Kidney (tissue), 14 donors: ENCODE results near the gene TLNRD1. TPM values are rescaled to one million over a fixed set of nuclear protein-coding genes. Genes with fewer than 3 reads are reported as not detected.

Experiments used
- DNase-seq, 5 donors: peaks; one replicate each; pipeline ENCODE4 v3.0.0-alpha.2; 2013 to 2020
- FAIRE-seq: peaks from 2 replicates; lab custom pipeline; 2012; peaks lifted over from hg19 to GRCh38; lab: Jason Lieb, UNC
- H3K27ac ChIP-seq, 2 donors: one replicate each; pipeline ENCODE4 v1.7.0; 2013; ENCODE audit warnings: low read depth in 2 of 2, low read length in 2 of 2, inconsistent platforms in 1 of 2
- H3K27me3 ChIP-seq: one replicate; pipeline ENCODE4 v1.7.1; 2013; ENCODE audit warnings: low read length, inconsistent platforms; ENCODE audit not compliant: control insufficient read depth, insufficient read depth
- H3K36me3 ChIP-seq, 3 donors: one replicate each; pipeline versions ENCODE4 v1.7.0 to v1.7.1; 2013; ENCODE audit warnings: low read length in 3 of 3, control low read depth in 1 of 3, inconsistent platforms in 1 of 3; ENCODE audit not compliant: insufficient read depth in 3 of 3, control insufficient read depth in 2 of 3
- H3K4me1 ChIP-seq, 3 donors: one replicate each; pipeline versions ENCODE4 v1.7.0 to v1.7.1; 2013; ENCODE audit warnings: low read length in 3 of 3, inconsistent platforms in 1 of 3, low read depth in 1 of 3; ENCODE audit not compliant: control insufficient read depth in 2 of 3, insufficient read depth in 2 of 3
- H3K4me3 ChIP-seq, 3 donors: one replicate each; pipeline versions ENCODE4 v1.7.0 to v1.8.1; 2013; ENCODE audit warnings: low read length in 3 of 3, control low read depth in 1 of 3, inconsistent platforms in 1 of 3
- H3K9ac ChIP-seq, 3 donors: one replicate each; pipeline versions ENCODE4 v1.7.0 to v1.7.1; 2013; ENCODE audit warnings: low read length in 3 of 3, control low read depth in 1 of 3, inconsistent platforms in 1 of 3
- H3K9me3 ChIP-seq, 3 donors: one replicate each; pipeline versions ENCODE4 v1.7.0 to v1.7.1; 2013; ENCODE audit warnings: low read length in 3 of 3, control low read depth in 1 of 3, inconsistent platforms in 1 of 3; ENCODE audit not compliant: control insufficient read depth in 2 of 3, insufficient read depth in 1 of 3
- CTCF ChIP-seq: IDR thresholded peaks from 3 replicates; pipeline ENCODE4 v1.5.1; 2012; ENCODE audit warnings: mild to moderate bottlenecking, moderate library complexity, borderline replicate concordance; ENCODE audit not compliant: insufficient read depth; ENCODE audit errors: extremely low read depth
- intact Hi-C: fragments of 100-400 bp; cut with DNase I; formaldehyde crosslinking; loops from one replicate; pipeline ENCODE4 v1.11.1; 2022
- polyA plus RNA-seq: library from polyadenylated mRNA; stranded (reverse); fragments of 350-450 nt; fragmentation: Illumina TruSeq; extraction: RNeasy Lipid Tissue Mini Kit (QIAGEN cat#74804); gene quantifications from one replicate; pipeline ENCODE4 v1.2.3, GENCODE V29; 2014; ENCODE audit warnings: low read depth, low replicate concordance; ENCODE audit not compliant: insufficient read depth
- total RNA-seq: library from RNA; stranded (reverse); fragmentation: NEBNext Ultra II Directional; extraction: Animal tissue kit (Norgen Biotek cat#: 25700); gene quantifications from one replicate; pipeline ENCODE4 v1.2.1, GENCODE V29; 2021
- donor health status: control.
- donor health status: control.
- donor health status: control.
- donor health status: control.
- donor health status: control.
- donor health status: DM: yes; HTN: yes; CAD: no.
- donor health status: Normal renal cell carcinoma (clear cell type).

Gene TLNRD1
- total and polyA plus RNA-seq, 2 donors from 2014 or later, result 7.4 to 16.7 TPM

- DNase-seq (no peak), FAIRE-seq (no peak)
- H3K4me1 ChIP-seq, result no peaks in the 10 kb centered on the region
- H3K36me3 ChIP-seq, result no peaks in the 10 kb centered on the region
- H3K9ac ChIP-seq, result no peak overlapping the region
- intact Hi-C loops, result no loop called here
- no peak overlapping the region for H3K4me3 ChIP-seq
- H3K27me3 ChIP-seq, result no peaks in the 10 kb centered on the region
- TF ChIP-seq CTCF, result no peak
- H3K27ac ChIP-seq, result no peak overlapping the region
- no peaks in the 10 kb centered on the region for H3K9me3 ChIP-seq
Observed at GRCh38 chr15:81014446-81015093, 13.8 kb downstream of the TLNRD1 start.

- no peak overlapping the region for H3K27ac ChIP-seq
Observed at GRCh38 chr15:81015621-81016488, 15.1 kb downstream of the TLNRD1 start.

GRCh38 chr15:81016489-81017068 lies 15.9 kb downstream of the TLNRD1 start:
- no peak overlapping the region for H3K4me3 ChIP-seq
- H3K36me3 ChIP-seq, result no peaks in the 10 kb centered on the region
- FAIRE-seq (no peak), DNase-seq (no peak)
- no peak for TF ChIP-seq CTCF
- no peak overlapping the region for H3K27ac ChIP-seq
- intact Hi-C loops, result no loop called here
- no peak overlapping the region for H3K9ac ChIP-seq
- no peaks in the 10 kb centered on the region for H3K27me3 ChIP-seq
- no peaks in the 10 kb centered on the region for H3K9me3 ChIP-seq
- H3K4me1 ChIP-seq, result no peaks in the 10 kb centered on the region

More at GRCh38 chr15:81015621-81016488, 15.1 kb downstream of the TLNRD1 start:
- FAIRE-seq (no peak), DNase-seq (no peak)
- Histone ChIP-seq H3K9ac (no peak overlapping the region), H3K27me3 (no peaks in the 10 kb centered on the region), H3K36me3 (no peaks in the 10 kb centered on the region), H3K4me3 (no peak overlapping the region), H3K4me1 (no peaks in the 10 kb centered on the region), H3K9me3 (no peaks in the 10 kb centered on the region)
- intact Hi-C loops, result no loop called here
- no peak for TF ChIP-seq CTCF
